GM21717 (cell line): Measurements from ENCODE around the gene PLEKHA3.
A peak's percentile ranks its signal among the peaks of the same experiment; 100 is the strongest.
"Not testable (repeated sequence)": the region's sequence is repeated elsewhere in the genome, so short reads cannot be mapped to it uniquely, and the experiment has no call there.

Source experiments
- ATAC-seq: cut with Tn5 transposase; IDR thresholded peaks from one replicate; pipeline ENCODE4 v1.9.1; 2021; ENCODE audit warnings: mild to moderate bottlenecking, moderate library complexity; ENCODE audit not compliant: unreplicated experiment

PLEKHA3 gene

DNA sequence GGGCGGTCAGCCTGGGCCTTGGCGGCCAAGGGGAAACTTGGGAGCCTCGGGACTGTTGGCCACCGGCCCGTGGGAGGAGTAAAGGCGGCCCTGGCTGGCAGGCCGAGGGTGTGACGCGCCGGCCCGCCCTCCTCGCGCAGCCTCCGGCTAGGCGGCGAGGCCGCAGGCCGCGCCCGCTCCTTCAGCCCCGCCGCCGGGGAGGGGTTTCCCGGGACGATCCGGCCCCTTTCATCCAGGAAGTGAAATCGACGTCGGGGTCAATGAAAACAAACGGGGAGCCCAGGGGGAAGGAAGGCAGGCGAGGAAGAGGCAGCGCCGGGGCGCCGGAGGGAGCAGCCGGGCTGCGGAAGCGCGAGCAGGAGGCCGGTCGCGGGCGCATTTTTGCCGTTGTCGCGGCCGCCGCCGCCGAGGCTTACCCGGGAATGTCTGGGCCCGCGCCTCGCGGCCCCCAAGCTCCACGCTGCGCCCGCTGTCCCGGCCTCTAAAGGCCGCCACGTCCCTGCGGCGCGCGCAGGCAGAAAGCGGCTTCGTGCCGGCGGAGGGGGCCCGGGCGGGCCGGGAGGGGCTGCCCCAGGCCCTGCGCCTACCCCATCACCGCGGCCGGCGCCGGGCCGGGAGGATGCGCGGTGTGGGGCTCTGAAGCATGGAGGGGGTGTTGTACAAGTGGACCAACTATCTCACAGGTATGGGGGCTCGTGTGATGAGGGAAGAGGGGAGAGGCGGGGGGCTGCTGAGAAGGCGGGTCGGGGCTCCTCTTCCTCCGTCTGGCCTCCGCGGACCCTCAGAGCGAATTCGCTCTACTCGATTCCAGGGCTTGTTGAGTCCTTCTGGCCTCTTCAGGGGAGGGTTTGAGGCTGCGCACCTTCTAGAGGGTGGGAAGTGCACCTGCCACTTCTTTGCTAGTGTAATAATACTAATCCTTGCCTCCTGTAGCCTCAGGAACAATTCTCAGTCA is at the start of gene PLEKHA3:
PLEKHA3 (plus strand) TSS at position 231 of the 955 bp plus-strand sequence; CDS start at position 644, 413 bp downstream.
- ATAC-seq, result peak; percentile 70

DNA sequence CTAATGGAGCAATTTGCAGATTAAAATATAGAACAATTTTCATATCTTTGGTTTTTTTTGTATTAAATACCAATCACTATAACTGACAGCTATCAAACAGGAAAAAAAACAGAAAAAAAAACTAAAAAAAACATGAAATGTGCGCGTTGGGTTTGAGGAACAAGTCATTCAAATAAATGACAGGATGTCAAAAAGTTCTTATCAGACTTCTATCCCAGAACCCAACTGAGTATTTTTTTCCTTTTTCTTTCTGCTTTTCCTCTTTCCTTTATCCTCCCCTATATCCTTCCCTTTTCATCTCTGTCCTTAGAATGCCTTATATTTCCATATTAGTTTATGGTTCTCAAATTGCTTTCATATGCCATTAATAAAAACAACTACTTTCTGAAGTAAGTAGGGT is 43.6 kb upstream of the PLEKHA3 start:
- ATAC-seq, result no peak

GRCh38 chr2:178441426-178441825 is 38.8 kb upstream of the PLEKHA3 start:
- ATAC-seq, result no peak

DNA sequence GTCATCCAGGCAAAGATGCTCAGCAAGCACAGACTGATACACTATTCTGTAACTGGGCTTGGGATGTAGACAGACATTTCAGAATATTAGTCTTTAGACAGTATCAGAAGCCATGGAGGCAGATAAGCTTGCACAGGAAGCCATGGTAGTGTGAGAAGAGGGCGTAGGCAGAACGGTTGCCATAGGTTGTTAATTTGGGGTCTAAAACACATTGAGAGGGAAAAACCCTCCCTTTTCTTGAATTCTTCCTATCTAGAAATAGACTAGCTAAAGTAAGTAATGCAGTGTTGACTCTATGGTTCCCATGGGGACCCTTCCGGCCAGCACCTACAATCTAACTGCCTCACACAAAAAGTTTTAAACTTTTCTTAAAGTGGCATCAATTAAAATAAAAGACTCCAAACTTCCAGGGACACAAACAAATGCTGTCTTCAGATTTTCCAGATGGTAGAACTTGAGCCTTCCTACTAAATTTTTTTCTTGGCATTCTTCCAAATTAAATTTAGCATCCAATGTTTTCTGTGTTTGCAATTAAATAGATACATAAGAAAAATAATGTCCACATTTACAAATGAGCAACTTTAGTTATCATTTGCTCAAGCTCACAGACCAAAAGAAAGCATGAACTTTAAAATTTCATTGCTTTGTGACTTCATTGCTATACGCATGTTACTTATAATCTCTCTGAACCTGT is 31.1 kb upstream of the PLEKHA3 start:
- ATAC-seq, result no peak

GRCh38 chr2:178449700-178450523 is 30.3 kb upstream of the PLEKHA3 start:
- ATAC-seq, result peak; percentile 16

GRCh38 chr2:178450524-178450773 is 29.8 kb upstream of the PLEKHA3 start:
- peak; percentile 55 for ATAC-seq

DNA sequence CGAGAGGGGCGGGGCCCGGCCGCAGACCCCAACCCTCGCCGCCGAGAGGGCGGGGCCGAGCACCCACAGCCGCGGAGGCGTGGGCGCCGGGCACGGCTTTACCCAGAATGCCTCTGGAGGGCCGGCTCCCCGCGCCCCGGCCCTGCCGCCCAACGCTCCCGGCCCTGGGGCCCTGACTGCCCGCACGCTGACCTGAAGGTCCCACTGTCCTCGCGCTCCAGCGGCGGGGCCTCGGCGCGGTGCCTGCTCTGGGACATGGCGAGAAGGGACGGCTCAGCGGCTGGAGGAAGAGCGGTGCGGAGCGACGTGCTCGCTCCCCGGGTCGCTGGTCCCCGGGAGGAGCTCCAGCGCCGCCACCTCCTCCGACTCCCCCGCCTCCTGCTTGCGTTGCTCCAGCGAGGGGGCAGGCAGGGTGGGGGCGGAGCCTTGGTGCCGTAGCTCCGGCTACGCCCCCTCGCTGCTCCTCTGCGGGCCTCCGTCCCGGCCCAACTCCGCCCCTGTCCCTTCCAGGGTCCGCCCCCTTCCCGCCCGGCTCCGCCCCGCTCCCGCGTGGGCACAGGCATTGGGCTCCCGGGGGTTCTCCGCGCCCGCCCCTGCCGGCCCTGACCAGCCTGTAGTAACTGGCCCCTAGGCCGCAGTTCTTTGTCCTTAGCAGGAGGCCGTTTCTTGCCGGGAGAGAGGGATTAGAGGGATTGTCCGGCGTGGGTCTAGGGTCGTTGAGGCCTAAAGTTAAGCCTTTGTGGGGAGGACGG is 29.3 kb upstream of the PLEKHA3 start, which contains the start of the genes PJVK and PRKRA:
PJVK (plus strand) TSS at position 605 of the 752 bp plus-strand sequence. CDS start 2,032 bp downstream, outside the sequence.
PRKRA (minus strand) TSS at position 402 of the 752 bp plus-strand sequence; CDS start at position 257, 145 bp downstream.
- peak; percentile 83 for ATAC-seq

DNA sequence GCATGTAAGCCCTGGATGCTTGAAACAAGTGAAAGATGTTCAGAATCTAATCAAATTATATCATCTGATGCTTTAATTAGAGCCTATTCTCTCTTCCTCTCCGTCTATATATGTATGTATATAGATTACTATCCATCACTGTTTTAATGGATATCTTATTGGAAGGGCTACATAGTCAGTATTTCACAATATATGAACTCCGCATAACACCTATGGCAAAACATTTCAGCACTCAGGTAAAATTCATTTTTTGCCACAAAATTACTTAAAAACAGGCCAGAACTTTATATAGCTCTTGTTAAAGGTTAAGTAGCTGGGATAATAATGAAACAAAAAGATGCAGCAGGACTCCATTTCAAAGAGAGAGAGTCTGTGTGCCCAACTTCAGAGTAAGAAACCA is 27.9 kb upstream of the PLEKHA3 start:
- ATAC-seq, result no peak

- no peak for ATAC-seq
Observed at GRCh38 chr2:178452870-178453269, 27.4 kb upstream of the PLEKHA3 start.

DNA sequence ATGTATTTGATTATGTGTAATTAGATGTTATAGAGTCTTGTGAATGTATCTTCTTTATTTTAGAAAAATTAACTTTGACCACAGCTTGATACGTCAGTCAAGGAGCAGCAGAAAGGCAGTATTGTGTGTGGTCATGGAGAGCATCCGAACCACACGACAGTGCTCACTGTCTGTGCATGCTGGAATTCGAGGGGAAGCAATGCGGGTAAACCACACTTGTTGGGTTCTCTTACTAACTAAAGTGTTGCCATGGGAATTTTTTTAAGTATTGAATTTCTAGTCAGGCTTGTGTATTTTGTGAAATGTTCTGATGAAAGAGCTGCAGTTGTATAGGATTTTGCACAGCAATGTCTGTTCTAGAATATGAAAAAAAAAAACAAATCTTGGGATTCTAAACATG is 24.3 kb upstream of the PLEKHA3 start:
- ATAC-seq, result no peak

DNA sequence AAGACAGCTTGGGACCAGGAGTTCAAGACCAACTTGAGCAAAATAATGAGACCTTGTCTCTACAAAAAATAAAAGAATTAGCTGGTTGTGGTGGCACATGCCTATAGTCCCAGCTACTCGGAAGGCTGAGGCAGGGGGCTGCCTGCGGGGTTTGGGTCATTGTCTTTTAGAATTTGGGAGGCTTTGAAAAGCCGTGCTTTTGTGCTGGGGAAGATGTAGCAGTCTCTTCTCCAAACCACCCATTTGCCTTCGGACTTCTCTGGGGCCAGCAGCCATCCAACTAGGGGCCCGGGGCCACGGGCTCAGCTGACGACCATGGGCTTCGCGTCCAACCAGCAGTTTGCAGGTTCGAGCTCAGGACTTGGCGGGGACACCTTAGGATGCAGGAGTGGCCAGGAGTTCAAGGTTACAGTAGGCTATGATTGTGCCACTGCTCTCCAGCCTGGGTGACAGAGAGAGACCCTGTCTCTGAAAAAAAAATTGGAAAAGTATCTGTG is 22.8 kb upstream of the PLEKHA3 start:
- ATAC-seq, result no peak

GRCh38 chr2:178469219-178469849 is 10.9 kb upstream of the PLEKHA3 start:
- ATAC-seq, result no peak

GRCh38 chr2:178471313-178471712 is 8.9 kb upstream of the PLEKHA3 start:
- ATAC-seq, result not testable (repeated sequence)

DNA sequence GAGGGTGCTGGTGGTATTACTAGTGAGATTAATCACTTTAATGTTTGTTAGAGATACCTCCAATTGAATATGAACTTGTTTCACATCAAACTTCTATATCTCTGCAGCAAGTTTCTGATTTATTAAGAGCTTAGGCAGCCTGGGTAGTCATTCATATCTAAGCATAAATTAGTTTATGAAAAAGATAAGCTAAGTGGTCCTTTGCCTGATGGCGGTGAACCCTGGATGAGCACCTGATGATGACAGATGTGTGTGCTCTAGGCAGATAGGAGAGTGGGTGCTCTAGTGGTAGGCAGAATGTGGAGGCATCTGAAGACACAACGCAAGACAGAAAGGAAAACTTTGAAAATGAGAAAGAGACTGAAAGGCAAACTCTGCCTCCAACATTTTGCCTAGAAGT is 6.9 kb upstream of the PLEKHA3 start:
- ATAC-seq, result no peak

- ATAC-seq, result no peak
Observed at GRCh38 chr2:178473931-178474330, 6.3 kb upstream of the PLEKHA3 start.

GRCh38 chr2:178474560-178474959 is 5.7 kb upstream of the PLEKHA3 start:
- ATAC-seq, result no peak

- ATAC-seq, result no peak
Observed at GRCh38 chr2:178476477-178476876, 3.8 kb upstream of the PLEKHA3 start.

- no peak for ATAC-seq
Observed at GRCh38 chr2:178477443-178478129, 2.7 kb upstream of the PLEKHA3 start.

DNA sequence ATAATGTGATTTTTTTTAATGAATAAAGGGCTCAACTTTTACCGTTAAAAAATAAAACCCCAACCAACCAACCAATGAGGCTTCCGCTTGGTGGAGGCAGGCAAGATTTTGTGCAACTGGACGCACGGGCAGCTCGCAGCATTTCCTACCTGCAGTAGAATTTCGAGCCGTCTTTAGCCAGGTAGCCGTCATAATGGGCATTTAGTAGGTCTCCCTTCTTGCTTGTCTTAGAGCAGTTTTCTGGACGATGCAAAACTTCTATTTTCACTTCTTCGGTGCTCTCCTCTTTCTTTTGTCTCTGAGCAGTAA is 2.2 kb upstream of the PLEKHA3 start:
- ATAC-seq, result no peak
